ENCODE measurements around the gene ESRP2. TPM values are rescaled to one million over a fixed set of nuclear protein-coding genes. Genes with fewer than 3 reads are reported as not detected.
A peak's percentile ranks its signal among the peaks of the same experiment; 100 is the strongest.

Gene ESRP2
- total RNA-seq, 1 experiment from 2014 or later: 0.19 TPM

DNA sequence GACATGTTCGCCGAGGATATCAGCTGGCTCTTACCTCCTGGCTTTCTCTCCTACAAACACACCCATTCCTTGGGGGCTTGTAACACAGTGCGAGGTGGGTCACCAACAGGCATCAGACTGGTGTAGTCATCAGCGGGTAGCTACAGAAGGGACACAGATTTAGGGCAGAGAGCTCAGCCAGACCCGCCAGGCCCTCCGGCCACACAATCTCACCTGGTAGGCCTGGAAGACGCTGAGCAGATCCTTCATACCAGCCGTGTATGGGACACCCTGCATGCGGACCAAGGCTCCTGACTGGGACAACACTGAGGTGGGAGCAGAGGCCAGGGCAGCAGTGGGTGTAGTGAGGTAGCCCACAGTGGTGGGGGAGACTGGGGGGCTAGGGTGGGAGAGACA is 5.8 kb downstream of the ESRP2 start:
- no peak for DNase-seq (ENCODE audit: low spot score)
- TF ChIP-seq, protein P1, sequence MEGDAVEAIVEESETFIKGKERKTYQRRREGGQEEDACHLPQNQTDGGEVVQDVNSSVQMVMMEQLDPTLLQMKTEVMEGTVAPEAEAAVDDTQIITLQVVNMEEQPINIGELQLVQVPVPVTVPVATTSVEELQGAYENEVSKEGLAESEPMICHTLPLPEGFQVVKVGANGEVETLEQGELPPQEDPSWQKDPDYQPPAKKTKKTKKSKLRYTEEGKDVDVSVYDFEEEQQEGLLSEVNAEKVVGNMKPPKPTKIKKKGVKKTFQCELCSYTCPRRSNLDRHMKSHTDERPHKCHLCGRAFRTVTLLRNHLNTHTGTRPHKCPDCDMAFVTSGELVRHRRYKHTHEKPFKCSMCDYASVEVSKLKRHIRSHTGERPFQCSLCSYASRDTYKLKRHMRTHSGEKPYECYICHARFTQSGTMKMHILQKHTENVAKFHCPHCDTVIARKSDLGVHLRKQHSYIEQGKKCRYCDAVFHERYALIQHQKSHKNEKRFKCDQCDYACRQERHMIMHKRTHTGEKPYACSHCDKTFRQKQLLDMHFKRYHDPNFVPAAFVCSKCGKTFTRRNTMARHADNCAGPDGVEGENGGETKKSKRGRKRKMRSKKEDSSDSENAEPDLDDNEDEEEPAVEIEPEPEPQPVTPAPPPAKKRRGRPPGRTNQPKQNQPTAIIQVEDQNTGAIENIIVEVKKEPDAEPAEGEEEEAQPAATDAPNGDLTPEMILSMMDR (conservative IDR thresholded peaks at IDR 0.05; ENCODE audit: low read depth, low read length): no peak
- no peak for TF ChIP-seq EZH2 (IDR thresholded peaks at IDR 0.05; ENCODE audit: borderline replicate concordance, low read depth, low read length, poor library complexity, severe bottlenecking)
- BruUV-seq (replicated peaks): no TSS peak
- no peaks in the 10 kb centered on the region for H3K36me3 ChIP-seq (ENCODE audit: insufficient read depth, low read length, poor library complexity, severe bottlenecking)
- H3K9me3 ChIP-seq (ENCODE audit: low read depth, low read length, poor library complexity, severe bottlenecking): no peaks in the 10 kb centered on the region
- POLR2A ChIA-PET (ENCODE audit: low non-redundant PET): no interaction called here
- intact Hi-C loops (cut with micrococcal nuclease; ENCODE audit: unreplicated experiment): no loop called here
- CTCF ChIA-PET: interaction anchor here (1.5 kb wide), 1 partner anchor 137 kb away, joined by 3 read pairs; no protein-coding TSS in a partner anchor
- H3K27me3 ChIP-seq (replicated peaks; ENCODE audit: insufficient read depth, low read depth, low read length, poor library complexity): no peaks in the 10 kb centered on the region
- H3K4me3 ChIP-seq (ENCODE audit: low read depth, low read length, poor library complexity, severe bottlenecking): no peak overlapping the region
- H3K27ac ChIP-seq (ENCODE audit: low read depth, low read length, poor library complexity, severe bottlenecking): no peak overlapping the region
- H3K4me1 ChIP-seq (ENCODE audit: insufficient read depth, low read length, poor library complexity, severe bottlenecking): no peaks in the 10 kb centered on the region

DNA sequence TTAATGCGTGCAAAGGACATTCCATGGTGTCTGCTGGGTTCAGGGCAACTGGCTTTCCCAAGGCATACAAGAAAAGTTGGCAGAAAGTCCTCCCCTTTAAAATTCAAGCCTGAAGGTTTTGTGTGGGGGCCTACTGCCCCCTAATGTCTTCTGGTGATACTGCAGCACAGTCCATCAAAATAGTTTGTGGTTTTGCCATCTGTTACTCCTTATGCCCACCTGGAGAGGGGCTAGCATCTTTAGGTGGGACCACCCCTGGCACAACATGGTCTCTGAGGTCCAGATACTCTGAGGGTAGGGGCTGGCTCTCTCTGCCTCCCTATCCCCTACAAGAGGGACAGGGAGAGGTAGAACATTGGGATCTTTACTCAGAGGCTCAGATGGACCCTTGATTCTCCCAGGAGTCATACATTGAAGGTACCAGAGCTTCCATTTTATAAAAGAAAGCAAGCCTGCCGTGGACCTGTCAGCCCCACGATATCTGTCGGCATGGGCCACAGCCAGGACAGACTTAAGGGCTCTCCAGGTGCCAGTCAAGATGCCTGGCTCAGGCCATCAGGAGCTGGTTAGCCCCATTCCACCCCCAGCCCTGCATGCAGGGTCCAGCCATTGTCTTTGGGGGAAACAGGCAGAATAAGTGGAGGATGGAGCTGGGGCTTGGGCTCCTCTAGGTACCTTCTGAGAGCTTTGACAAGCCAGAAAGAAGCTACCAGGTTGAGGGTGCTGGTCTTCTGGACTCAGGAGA is 6.3 kb downstream of the ESRP2 start:
- CTCF ChIA-PET: interaction anchor here (1.5 kb wide), 1 partner anchor 136 kb away, joined by 3 read pairs; no protein-coding TSS in a partner anchor
- DNase-seq (ENCODE audit: low spot score): peak; percentile 73
- no peak for TF ChIP-seq EZH2 (IDR thresholded peaks at IDR 0.05; ENCODE audit: borderline replicate concordance, low read depth, low read length, poor library complexity, severe bottlenecking)
- TF ChIP-seq, protein P1 (conservative IDR thresholded peaks at IDR 0.05; ENCODE audit: low read depth, low read length): peak; percentile 90
- no peaks in the 10 kb centered on the region for H3K36me3 ChIP-seq (ENCODE audit: insufficient read depth, low read length, poor library complexity, severe bottlenecking)
- intact Hi-C loops (cut with micrococcal nuclease; ENCODE audit: unreplicated experiment): loop anchor here (1.0 to 5.0 kb wide), 2 partner anchors 137 to 236 kb away; no protein-coding TSS in a partner anchor
- no peaks in the 10 kb centered on the region for H3K4me1 ChIP-seq (ENCODE audit: insufficient read depth, low read length, poor library complexity, severe bottlenecking)
- H3K4me3 ChIP-seq (ENCODE audit: low read depth, low read length, poor library complexity, severe bottlenecking): no peak overlapping the region
- BruUV-seq (replicated peaks): no TSS peak
- POLR2A ChIA-PET (ENCODE audit: low non-redundant PET): no interaction called here
- H3K27me3 ChIP-seq (replicated peaks; ENCODE audit: insufficient read depth, low read depth, low read length, poor library complexity): no peaks in the 10 kb centered on the region
- H3K9me3 ChIP-seq (ENCODE audit: low read depth, low read length, poor library complexity, severe bottlenecking): no peaks in the 10 kb centered on the region
- no peak overlapping the region for H3K27ac ChIP-seq (ENCODE audit: low read depth, low read length, poor library complexity, severe bottlenecking)

DNA sequence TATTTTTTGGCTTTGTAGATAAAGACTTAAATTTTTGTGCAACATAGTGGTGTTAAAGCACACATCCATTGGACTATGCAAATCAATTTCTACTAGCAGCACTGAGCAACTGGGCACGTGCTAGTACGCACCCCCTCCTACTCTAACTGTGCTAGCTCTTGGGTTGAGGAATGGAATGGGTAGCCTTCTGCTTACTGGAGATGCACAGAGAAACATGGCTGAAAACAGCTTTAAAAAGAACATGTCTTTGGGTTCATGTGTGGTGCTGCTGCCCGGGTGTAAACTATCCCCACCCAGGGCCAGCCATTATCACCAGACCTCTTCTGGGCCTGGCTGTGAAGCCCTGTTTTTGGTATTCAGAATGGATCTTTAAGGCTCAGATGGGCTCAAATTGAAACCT is 7.3 kb downstream of the ESRP2 start:
- POLR2A ChIA-PET (ENCODE audit: low non-redundant PET): no interaction called here
- no peak for DNase-seq (ENCODE audit: low spot score)
- Histone ChIP-seq H3K27me3 (replicated peaks; ENCODE audit: insufficient read depth, low read depth, low read length, poor library complexity) (no peaks in the 10 kb centered on the region), H3K4me3 (ENCODE audit: low read depth, low read length, poor library complexity, severe bottlenecking) (no peak overlapping the region), H3K9me3 (ENCODE audit: low read depth, low read length, poor library complexity, severe bottlenecking) (no peaks in the 10 kb centered on the region), H3K4me1 (ENCODE audit: insufficient read depth, low read length, poor library complexity, severe bottlenecking) (no peaks in the 10 kb centered on the region), H3K27ac (ENCODE audit: low read depth, low read length, poor library complexity, severe bottlenecking) (no peak overlapping the region), H3K36me3 (ENCODE audit: insufficient read depth, low read length, poor library complexity, severe bottlenecking) (no peaks in the 10 kb centered on the region)
- no peak for TF ChIP-seq EZH2 (IDR thresholded peaks at IDR 0.05; ENCODE audit: borderline replicate concordance, low read depth, low read length, poor library complexity, severe bottlenecking)
- TF ChIP-seq, protein P1 (conservative IDR thresholded peaks at IDR 0.05; ENCODE audit: low read depth, low read length): no peak
- BruUV-seq (replicated peaks): no TSS peak
- CTCF ChIA-PET: interaction anchor here (1.1 kb wide), 1 partner anchor 135 kb away, joined by 3 read pairs; no protein-coding TSS in a partner anchor
- intact Hi-C loops (cut with micrococcal nuclease; ENCODE audit: unreplicated experiment): loop anchor here (1.0 to 5.0 kb wide), 2 partner anchors 136 to 235 kb away; no protein-coding TSS in a partner anchor

All from A673 (cell line).